HG02642 (cell line): ENCODE measurements around the gene LMTK2.

Experiments used
- ATAC-seq: cut with Tn5 transposase; IDR thresholded peaks from one replicate; pipeline ENCODE4 v1.9.1; 2021; ENCODE audit warnings: mild to moderate bottlenecking; ENCODE audit not compliant: unreplicated experiment, poor library complexity

LMTK2 gene

DNA sequence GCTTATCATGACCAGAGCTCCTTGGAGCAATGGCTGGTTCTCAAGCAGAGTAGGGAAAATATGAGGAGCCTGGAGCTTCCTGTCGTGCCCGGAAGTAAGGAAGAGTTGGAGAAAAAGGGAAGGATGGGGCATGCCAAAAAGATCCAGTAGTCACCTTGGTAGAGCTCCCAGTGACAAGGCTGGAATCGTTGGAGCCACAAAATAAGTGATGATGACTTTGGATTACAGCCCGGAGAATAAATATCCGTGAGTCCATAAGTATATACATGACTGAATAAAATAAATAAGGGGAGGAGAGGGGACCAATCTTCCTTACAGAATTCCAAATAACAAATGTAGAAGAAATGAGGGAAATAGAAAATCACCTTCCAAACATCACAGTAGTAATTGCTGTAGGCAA, 29.3 kb downstream of the LMTK2 start:
- ATAC-seq: no peak

GRCh38 chr7:98136423-98136822, 29.8 kb downstream of the LMTK2 start:
- ATAC-seq: no peak

GRCh38 chr7:98137134-98137825, 30.6 kb downstream of the LMTK2 start:
- no peak for ATAC-seq

- peak; percentile 83 for ATAC-seq
Measured at GRCh38 chr7:98137826-98138151, 31.1 kb downstream of the LMTK2 start.

- no peak for ATAC-seq
Measured at GRCh38 chr7:98138672-98139071, 32.0 kb downstream of the LMTK2 start.

GRCh38 chr7:98142658-98143057, 36.0 kb downstream of the LMTK2 start:
- no peak for ATAC-seq

DNA sequence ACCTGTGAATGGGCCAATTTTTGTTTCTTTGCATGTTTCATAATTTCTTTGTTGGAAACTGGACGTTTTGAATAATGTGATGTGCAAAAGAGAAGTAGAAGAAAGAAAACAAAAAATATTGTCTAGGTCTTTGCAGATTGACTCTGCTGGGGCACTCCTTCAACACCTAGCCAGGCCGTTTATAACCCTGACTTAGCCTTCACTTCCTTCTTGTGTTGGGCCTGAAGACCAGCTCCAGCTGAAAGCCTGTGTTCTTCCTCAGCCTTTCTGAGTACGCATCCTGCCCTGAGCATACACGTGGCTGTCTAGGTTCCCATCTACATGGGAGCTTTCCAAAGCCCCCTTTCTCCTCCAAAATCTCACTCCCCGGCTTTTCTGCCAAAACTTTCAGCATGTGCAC, 41.9 kb downstream of the LMTK2 start:
- ATAC-seq: no peak

DNA sequence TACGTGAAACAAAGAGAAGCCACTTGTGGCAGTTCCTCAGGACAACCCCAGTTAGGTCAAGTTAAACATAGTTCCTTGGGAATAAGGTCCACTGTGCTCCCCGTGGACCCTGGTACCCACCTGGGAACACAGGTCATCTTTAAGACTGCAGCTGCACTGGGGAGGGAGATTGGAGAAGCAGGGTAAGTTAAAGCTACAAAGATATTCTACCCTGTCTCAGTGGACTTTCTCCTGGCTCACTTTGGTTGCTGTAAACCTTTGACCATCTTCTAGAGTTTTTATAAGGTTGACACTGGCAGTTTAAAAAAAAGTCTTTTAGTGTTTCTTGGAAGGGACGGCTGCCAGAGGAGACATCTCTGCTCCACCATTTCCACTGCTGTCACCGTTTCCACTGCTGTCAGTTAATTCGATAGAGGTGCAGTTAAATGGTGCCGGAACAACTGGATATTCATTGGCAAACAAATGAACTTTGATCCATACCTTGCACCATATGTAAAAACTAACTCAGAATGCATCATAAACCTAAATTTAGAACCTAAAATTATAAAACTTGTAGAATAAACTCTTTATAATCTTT, 42.5 kb downstream of the LMTK2 start:
- no peak for ATAC-seq

GRCh38 chr7:98151884-98152283, 45.2 kb downstream of the LMTK2 start:
- ATAC-seq: no peak

DNA sequence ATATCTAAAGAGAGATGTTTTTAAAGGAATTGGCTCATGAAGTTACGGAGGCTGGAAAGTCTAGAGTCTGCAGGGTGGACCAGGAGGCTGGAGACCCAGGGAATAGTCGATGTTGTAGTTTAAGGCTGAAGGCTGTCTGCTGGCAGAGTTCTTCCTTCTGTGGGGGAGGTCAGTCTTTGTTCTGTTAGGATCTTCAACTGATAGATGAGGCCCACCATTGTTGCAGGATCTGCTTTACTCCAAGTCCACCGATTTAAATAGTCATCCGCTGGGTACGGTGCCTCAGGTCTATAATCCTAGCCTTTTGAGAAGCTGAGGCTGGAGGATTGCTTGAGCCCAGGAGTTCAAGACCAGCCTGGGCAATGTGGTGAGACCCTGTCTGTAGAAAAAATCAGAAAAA, 50.0 kb downstream of the LMTK2 start:
- no peak for ATAC-seq

DNA sequence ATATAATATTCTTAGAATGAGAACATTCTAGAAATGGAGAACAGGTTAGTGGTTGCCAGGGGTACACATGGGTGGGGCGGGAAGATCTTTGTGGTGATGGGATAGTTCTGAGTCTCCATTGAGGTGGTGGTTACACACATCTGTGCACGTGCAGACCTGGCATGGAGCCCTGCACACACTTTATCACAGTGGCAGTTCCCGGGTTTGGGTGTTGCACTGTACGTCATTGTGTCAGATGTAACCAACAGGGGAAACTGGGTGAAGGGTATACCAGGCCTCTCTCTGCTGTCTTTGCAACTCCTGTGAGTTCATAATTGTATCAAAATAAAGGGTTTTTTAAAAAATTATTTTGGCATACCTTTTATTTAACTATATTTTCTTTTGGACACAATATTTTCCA, 51.1 kb downstream of the LMTK2 start:
- ATAC-seq: no peak

- ATAC-seq: peak; percentile 39
Measured at GRCh38 chr7:98162758-98163157, 56.1 kb downstream of the LMTK2 start.

DNA sequence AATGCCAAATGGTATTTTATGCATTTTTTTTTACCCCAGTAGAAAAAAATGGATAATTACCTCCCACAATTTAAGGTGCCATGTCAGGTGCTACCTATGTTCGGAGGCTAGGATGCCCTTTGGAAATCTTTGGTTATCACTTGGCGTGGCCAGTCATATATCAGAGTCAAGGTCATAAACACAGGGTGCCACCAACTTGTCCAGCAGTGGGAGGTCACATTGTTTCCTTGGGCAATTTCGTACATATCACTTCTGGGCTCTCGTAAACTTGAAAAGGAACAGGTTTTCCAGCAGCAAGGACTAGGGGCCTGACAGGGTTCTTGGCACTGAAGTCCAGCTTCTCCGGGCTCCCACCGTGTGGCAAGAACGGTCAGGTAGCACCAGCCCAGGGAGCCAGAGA, 56.6 kb downstream of the LMTK2 start:
- ATAC-seq: no peak

DNA sequence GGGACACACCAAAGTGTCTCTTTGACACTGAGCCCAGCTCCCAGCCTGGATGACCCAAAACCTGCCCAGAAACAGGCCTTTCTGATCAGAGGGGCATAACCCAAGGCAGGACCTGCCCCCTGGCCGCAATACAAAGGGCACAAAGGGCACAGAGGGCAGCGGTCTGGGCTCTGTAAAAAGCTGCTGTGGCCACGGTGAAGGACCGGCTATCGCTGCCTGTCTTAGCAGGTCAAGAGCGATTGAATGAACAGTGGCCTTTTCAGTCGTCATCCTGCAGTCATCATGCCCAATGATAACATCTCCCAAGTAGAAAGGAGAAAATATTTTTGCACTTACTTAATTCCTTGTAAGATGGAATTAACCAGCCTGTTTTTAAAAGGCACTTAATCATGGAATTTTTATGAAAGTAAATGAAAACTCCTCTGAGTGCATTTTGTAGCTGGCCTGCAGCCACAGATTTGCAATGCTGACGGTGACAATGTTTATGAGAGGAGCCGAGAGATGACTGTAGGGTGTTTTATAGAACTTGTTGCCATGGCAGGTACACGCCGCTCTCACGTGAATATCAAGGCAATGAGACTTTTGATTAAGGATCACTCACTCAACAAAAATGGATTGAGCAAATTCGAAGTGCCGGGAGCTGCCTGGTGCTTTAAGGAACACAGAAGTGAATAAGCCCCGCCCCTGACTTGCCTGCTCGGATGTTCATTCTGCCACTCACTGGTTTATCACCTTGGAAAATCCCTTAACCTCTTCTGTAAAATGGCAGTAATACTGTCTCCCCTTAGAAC, 57.2 kb downstream of the LMTK2 start:
- no peak for ATAC-seq

DNA sequence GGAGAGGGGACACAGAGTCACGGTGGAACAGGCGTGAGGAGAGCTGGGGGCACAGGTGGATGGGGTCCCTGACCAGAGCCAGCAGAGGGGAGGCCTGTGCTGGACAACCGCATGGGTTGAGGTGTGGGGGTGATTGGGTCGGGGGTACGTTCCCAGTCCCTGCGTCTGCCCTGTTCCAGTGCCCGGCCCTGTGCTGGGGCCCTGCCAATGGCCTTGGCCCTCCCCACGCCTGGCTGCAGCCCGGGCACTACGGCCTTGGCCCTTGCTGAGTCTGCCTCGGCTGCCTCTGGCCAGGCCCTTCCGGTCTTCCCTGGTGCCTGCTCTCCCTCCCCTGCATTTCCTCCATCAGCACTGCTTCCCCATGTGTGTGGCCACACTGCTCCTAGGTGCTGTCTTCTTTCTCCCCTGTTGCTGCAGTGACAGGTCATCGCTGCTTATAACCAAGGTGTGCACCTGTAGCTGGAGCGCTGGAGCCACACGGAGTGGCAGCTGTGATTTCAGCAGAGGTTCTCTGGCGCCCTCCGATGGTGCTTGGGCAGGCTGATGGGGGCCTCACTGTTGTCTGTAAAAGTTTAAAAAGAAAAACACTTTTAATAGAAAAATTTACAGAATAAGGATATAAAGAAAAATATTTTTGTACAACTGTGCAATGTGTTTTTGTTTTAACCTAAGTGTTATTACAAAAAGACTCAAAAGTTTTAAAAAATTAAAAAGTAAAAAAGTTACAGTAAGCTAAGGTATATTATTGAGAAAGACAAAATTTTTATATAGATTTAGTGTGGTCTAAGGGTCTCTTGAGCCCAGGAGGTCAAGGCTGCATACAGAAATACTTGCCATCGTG, 59.4 kb downstream of the LMTK2 start:
- peak; percentile 74 for ATAC-seq

DNA sequence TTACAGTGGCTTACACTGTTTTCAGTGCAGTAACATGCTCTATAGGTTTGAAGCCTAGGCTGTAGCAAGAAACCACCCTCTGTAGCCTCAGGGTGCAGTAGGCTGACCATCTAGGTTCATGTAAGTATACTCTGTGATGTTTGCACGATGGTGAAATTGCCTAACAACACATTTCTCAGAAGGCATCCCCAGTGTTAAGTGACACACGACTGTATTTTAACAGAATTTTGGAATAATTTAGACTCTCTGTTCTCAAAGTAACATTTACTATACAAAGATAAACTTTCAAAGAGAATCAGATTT, 60.0 kb downstream of the LMTK2 start:
- no peak for ATAC-seq

GRCh38 chr7:98167653-98168052, 61.0 kb downstream of the LMTK2 start:
- ATAC-seq: no peak

GRCh38 chr7:98168181-98168903, 61.7 kb downstream of the LMTK2 start:
- no peak for ATAC-seq

GRCh38 chr7:98168904-98169621, 62.4 kb downstream of the LMTK2 start:
- ATAC-seq: no peak

DNA sequence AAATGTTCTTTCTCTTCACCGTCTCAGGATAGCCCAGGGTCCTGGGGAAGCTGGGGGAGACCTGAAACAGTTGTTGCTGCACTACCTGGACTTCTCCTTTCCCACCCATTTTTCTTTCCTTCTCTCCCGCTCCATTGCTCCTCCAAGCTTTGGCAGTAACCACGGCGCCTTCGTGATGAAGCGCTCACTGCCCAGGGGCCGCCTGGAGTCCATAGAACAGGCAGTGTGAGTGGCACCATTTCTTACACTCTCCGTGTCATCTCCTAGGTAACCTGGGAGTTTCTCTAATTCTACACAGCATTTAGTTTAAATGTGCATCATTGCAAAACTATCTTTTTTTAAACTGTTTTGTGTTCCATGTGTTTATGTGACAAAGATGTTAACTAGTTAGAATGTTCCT, 64.3 kb downstream of the LMTK2 start:
- ATAC-seq: no peak
